Epidermal melanocyte (primary cell): Measurements from ENCODE around the gene SPDYE11.
"Not testable (repeated sequence)": the region's sequence is repeated elsewhere in the genome, so short reads cannot be mapped to it uniquely, and the experiment has no call there.

Experiments used
- DNase-seq: peaks from one replicate; pipeline ENCODE4 v3.0.0; 2011; ENCODE audit warnings: low spot score; ENCODE audit not compliant: insufficient read length

SPDYE11 gene, protein sequence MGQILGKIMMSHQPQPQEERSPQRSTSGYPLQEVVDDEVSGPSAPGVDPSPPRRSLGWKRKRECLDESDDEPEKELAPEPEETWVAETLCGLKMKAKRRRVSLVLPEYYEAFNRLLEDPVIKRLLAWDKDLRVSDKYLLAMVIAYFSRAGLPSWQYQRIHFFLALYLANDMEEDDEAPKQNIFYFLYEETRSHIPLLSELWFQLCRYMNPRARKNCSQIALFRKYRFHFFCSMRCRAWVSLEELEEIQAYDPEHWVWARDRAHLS

DNA sequence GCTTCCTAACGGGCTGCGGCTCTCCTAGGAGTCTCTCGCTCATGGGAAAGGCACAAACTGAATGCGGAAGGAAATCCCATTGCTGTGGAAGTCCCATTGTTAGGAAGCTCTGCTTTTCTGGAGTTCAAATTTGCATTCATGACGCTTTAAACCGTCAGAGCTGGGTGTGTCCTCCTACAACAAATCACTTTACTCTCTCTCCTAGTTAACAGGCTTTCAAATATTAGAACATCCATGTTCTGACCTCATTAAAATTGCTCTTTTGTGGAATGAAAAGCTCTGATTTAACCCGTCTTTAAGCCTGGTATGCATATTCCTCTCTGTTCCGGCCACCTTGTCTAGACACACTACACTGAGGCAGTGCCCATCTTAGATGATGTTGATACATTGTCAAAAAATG, at the start of gene SPDYE11:
TSS of gene SPDYE11 (minus strand) at position 101 of the 400 bp plus-strand sequence. CDS start 1,800 bp downstream, outside the sequence.
- DNase-seq: not testable (repeated sequence)

DNA sequence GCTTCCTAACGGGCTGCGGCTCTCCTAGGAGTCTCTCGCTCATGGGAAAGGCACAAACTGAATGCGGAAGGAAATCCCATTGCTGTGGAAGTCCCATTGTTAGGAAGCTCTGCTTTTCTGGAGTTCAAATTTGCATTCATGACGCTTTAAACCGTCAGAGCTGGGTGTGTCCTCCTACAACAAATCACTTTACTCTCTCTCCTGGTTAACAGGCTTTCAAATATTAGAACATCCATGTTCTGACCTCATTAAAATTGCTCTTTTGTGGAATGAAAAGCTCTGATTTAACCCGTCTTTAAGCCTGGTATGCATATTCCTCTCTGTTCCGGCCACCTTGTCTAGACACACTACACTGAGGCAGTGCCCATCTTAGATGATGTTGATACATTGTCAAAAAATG, 28.2 kb upstream of the SPDYE11 start, which contains the start of gene SPDYE9:
TSS of gene SPDYE9 (minus strand) at position 101 of the 400 bp plus-strand sequence. CDS start 1,800 bp downstream, outside the sequence.
- not testable (repeated sequence) for DNase-seq

DNA sequence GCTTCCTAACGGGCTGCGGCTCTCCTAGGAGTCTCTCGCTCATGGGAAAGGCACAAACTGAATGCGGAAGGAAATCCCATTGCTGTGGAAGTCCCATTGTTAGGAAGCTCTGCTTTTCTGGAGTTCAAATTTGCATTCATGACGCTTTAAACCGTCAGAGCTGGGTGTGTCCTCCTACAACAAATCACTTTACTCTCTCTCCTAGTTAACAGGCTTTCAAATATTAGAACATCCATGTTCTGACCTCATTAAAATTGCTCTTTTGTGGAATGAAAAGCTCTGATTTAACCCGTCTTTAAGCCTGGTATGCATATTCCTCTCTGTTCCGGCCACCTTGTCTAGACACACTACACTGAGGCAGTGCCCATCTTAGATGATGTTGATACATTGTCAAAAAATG, 28.0 kb downstream of the SPDYE11 start, which contains the start of gene SPDYE8:
TSS of gene SPDYE8 (minus strand) at position 101 of the 400 bp plus-strand sequence. CDS start 1,800 bp downstream, outside the sequence.
- not testable (repeated sequence) for DNase-seq

- DNase-seq: not testable (repeated sequence)
These were observed 51.2 kb downstream of the SPDYE11 start for GRCh38 chr7:73006491-73006890.

DNA sequence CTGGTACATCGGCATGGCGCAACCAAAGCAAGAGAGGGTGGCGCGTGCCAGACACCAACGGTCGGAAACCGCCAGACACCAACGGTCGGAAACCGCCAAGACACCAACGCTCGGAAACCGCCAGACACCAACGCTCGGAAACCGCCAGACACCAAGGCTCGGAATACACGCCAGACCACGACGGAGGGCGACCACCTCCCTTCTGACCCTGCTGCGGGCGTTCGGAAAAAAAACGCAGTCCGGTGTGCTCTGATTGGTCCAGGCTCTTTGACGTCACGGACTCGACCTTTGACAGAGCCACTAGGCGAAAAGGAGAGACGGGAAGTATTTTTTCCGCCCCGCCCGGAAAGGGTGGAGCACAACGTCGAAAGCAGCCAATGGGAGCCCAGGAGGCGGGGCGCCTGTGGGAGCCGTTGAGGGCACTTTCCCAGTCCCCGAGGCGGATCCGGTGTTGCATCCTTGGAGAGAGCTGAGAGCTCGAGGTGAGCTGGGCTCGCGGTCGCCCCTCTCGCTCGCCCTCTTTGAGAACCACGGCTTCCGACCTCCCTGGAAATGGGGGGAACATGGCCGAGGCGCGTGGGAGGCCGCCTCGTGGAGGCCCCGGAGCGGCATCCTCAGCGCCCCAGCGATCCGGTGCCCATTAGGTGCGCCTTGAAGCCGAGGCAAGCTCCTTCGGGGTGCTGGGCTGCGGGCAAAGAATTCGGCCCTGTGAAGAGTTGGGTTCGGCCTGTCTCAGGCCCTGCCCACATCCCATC, 51.8 kb downstream of the SPDYE11 start:
- not testable (repeated sequence) for DNase-seq

DNA sequence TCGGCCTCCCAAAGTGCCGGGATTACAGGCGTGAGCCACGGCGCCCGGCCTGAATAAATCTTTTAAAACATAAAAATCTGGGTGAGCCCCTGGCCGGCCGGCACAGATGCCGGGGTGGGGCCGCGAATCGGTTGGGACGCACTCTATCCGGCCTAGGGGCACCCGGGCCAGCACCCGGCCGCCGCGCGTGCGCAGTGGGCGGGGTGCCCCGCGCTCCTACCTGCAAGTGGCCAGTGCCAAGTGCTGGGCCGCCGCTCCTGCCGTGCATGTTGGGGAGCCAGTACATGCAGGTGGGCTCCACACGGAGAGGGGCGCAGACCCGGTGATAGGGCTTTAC, 52.4 kb downstream of the SPDYE11 start:
- not testable (repeated sequence) for DNase-seq

- DNase-seq: not testable (repeated sequence)
These were observed 59.7 kb downstream of the SPDYE11 start for GRCh38 chr7:72997887-72998468.
